HL-60 (cell line): Measurements from ENCODE around the gene RPS6KC1.

Source experiments
- CTCF ChIP-seq: IDR thresholded peaks from one replicate; pipeline ENCODE4 v1.5.1; 2011; ENCODE audit warnings: low read length, control low read depth, inconsistent platforms; ENCODE audit not compliant: insufficient read depth
- POLR2AphosphoS5 ChIP-seq: IDR thresholded peaks from 2 replicates; pipeline ENCODE4 v1.6.1; 2012; ENCODE audit warnings: low read depth

GRCh38 chr1:213067352-213067751 is 16.3 kb downstream of the RPS6KC1 start:
- TF ChIP-seq CTCF (no peak), POLR2AphosphoS5 (no peak)
